GM12892 (cell line): ENCODE results near the gene LRFN2.

Experiments
- POLR2A ChIP-seq: IDR thresholded peaks from 2 replicates; pipeline ENCODE4 v1.6.1; 2011; ENCODE audit warnings: low read depth, low read length, control low read depth
- POLR2AphosphoS5 ChIP-seq: IDR thresholded peaks from 2 replicates; pipeline ENCODE4 v1.6.1; 2011; ENCODE audit warnings: low read depth, low read length, control low read depth
- TAF1 ChIP-seq: IDR thresholded peaks from 2 replicates; pipeline ENCODE4 v1.6.1; 2011; ENCODE audit warnings: low read depth, mild to moderate bottlenecking, control low read depth, low read length, borderline replicate concordance

DNA sequence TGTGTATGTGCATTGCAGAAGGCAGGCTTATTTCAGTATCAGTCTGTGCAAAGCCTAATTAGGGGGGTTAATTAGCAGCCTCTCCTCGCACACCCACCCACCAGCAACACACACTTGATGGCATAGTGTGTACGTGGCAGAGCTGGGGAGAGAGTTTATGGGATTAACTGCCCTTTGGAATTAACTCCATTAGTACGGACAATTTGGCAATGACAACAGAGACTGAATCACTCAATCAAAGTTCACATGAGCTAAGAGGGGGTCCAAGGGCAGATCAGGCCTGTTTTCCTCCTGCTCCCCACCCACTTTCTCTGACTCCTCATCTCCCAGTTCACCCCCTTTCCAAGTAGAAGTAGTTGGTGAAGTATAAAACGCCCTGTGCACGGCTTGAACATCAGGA is 69.5 kb downstream of the LRFN2 start:
- TF ChIP-seq POLR2A (no peak), POLR2AphosphoS5 (no peak), TAF1 (no peak)
